ENCODE results near the gene ETNPPL.

Gene ETNPPL

GRCh38 chr4:108742451-108743420 lies 20.1 kb downstream of the ETNPPL start:
- Histone ChIP-seq H3K27me3 (ENCODE audit: insufficient read depth, insufficient read length) (no peaks in the 10 kb centered on the region), H3K9ac (ENCODE audit: insufficient read length, low read depth) (no peak overlapping the region), H3K4me3 (ENCODE audit: insufficient read length, low read depth) (no peak overlapping the region), H3K9me3 (ENCODE audit: insufficient read depth, low read length) (no peaks in the 10 kb centered on the region), H3K4me1 (ENCODE audit: insufficient read depth, insufficient read length) (no peaks in the 10 kb centered on the region), H3K36me3 (ENCODE audit: insufficient read depth, insufficient read length, low read length) (no peaks in the 10 kb centered on the region)
- TF ChIP-seq YY1 (IDR thresholded peaks at IDR 0.05; ENCODE audit: insufficient read depth, insufficient read length) (no peak), SUZ12 (IDR thresholded peaks at IDR 0.05; ENCODE audit: extremely low read depth, insufficient read depth, insufficient read length) (no peak), ZNF274 (IDR thresholded peaks at IDR 0.05; ENCODE audit: low read depth, low read length) (no peak)
- no peak for DNase-seq (ENCODE audit: low read depth, low spot score)

- H3K27me3 ChIP-seq (ENCODE audit: insufficient read depth, insufficient read length): no peaks in the 10 kb centered on the region
- H3K4me3 ChIP-seq (ENCODE audit: insufficient read length, low read depth): no peak overlapping the region
- TF ChIP-seq ZNF274 (IDR thresholded peaks at IDR 0.05; ENCODE audit: low read depth, low read length): no peak
- no peak for TF ChIP-seq YY1 (IDR thresholded peaks at IDR 0.05; ENCODE audit: insufficient read depth, insufficient read length)
- no peak for TF ChIP-seq SUZ12 (IDR thresholded peaks at IDR 0.05; ENCODE audit: extremely low read depth, insufficient read depth, insufficient read length)
- H3K4me1 ChIP-seq (ENCODE audit: insufficient read depth, insufficient read length): no peaks in the 10 kb centered on the region
- DNase-seq (ENCODE audit: low read depth, low spot score): no peak
- H3K9ac ChIP-seq (ENCODE audit: insufficient read length, low read depth): no peak overlapping the region
- no peaks in the 10 kb centered on the region for H3K9me3 ChIP-seq (ENCODE audit: insufficient read depth, low read length)
- H3K36me3 ChIP-seq (ENCODE audit: insufficient read depth, insufficient read length, low read length): no peaks in the 10 kb centered on the region
These were observed 24.7 kb downstream of the ETNPPL start for GRCh38 chr4:108738003-108738706.

GRCh38 chr4:108731006-108731405 lies 31.8 kb downstream of the ETNPPL start:
- no peaks in the 10 kb centered on the region for H3K36me3 ChIP-seq (ENCODE audit: insufficient read depth, insufficient read length, low read length)
- H3K4me3 ChIP-seq (ENCODE audit: insufficient read length, low read depth): no peak overlapping the region
- H3K4me1 ChIP-seq (ENCODE audit: insufficient read depth, insufficient read length): no peaks in the 10 kb centered on the region
- no peak for DNase-seq (ENCODE audit: low read depth, low spot score)
- H3K27me3 ChIP-seq (ENCODE audit: insufficient read depth, insufficient read length): no peaks in the 10 kb centered on the region
- no peak overlapping the region for H3K9ac ChIP-seq (ENCODE audit: insufficient read length, low read depth)
- TF ChIP-seq SUZ12 (IDR thresholded peaks at IDR 0.05; ENCODE audit: extremely low read depth, insufficient read depth, insufficient read length) (no peak), ZNF274 (IDR thresholded peaks at IDR 0.05; ENCODE audit: low read depth, low read length) (no peak), YY1 (IDR thresholded peaks at IDR 0.05; ENCODE audit: insufficient read depth, insufficient read length) (no peak)
- H3K9me3 ChIP-seq (ENCODE audit: insufficient read depth, low read length): peaks cover 15% of the 10 kb centered on the region

GRCh38 chr4:108730579-108730978 lies 32.3 kb downstream of the ETNPPL start:
- no peak for DNase-seq (ENCODE audit: low read depth, low spot score)
- H3K27me3 ChIP-seq (ENCODE audit: insufficient read depth, insufficient read length): no peaks in the 10 kb centered on the region
- peaks cover 18% of the 10 kb centered on the region for H3K9me3 ChIP-seq (ENCODE audit: insufficient read depth, low read length)
- no peak overlapping the region for H3K4me3 ChIP-seq (ENCODE audit: insufficient read length, low read depth)
- TF ChIP-seq YY1 (IDR thresholded peaks at IDR 0.05; ENCODE audit: insufficient read depth, insufficient read length) (no peak), ZNF274 (IDR thresholded peaks at IDR 0.05; ENCODE audit: low read depth, low read length) (no peak), SUZ12 (IDR thresholded peaks at IDR 0.05; ENCODE audit: extremely low read depth, insufficient read depth, insufficient read length) (no peak)
- H3K4me1 ChIP-seq (ENCODE audit: insufficient read depth, insufficient read length): no peaks in the 10 kb centered on the region
- no peak overlapping the region for H3K9ac ChIP-seq (ENCODE audit: insufficient read length, low read depth)
- H3K36me3 ChIP-seq (ENCODE audit: insufficient read depth, insufficient read length, low read length): no peaks in the 10 kb centered on the region

- DNase-seq (ENCODE audit: low read depth, low spot score): no peak
- H3K36me3 ChIP-seq (ENCODE audit: insufficient read depth, insufficient read length, low read length): no peaks in the 10 kb centered on the region
- TF ChIP-seq ZNF274 (IDR thresholded peaks at IDR 0.05; ENCODE audit: low read depth, low read length) (no peak), YY1 (IDR thresholded peaks at IDR 0.05; ENCODE audit: insufficient read depth, insufficient read length) (no peak), SUZ12 (IDR thresholded peaks at IDR 0.05; ENCODE audit: extremely low read depth, insufficient read depth, insufficient read length) (no peak)
These were observed 33.1 kb downstream of the ETNPPL start for GRCh38 chr4:108729731-108730130.

GRCh38 chr4:108725457-108725856 lies 37.4 kb downstream of the ETNPPL start:
- H3K4me3 ChIP-seq (ENCODE audit: insufficient read length, low read depth): no peak overlapping the region
- no peaks in the 10 kb centered on the region for H3K27me3 ChIP-seq (ENCODE audit: insufficient read depth, insufficient read length)
- no peaks in the 10 kb centered on the region for H3K4me1 ChIP-seq (ENCODE audit: insufficient read depth, insufficient read length)
- no peak overlapping the region for H3K9ac ChIP-seq (ENCODE audit: insufficient read length, low read depth)
- no peak for DNase-seq (ENCODE audit: low read depth, low spot score)
- peaks cover 36% of the 10 kb centered on the region for H3K9me3 ChIP-seq (ENCODE audit: insufficient read depth, low read length)
- TF ChIP-seq ZNF274 (IDR thresholded peaks at IDR 0.05; ENCODE audit: low read depth, low read length): no peak
- TF ChIP-seq SUZ12 (IDR thresholded peaks at IDR 0.05; ENCODE audit: extremely low read depth, insufficient read depth, insufficient read length): no peak
- H3K36me3 ChIP-seq (ENCODE audit: insufficient read depth, insufficient read length, low read length): no peaks in the 10 kb centered on the region

More at GRCh38 chr4:108729731-108730130, 33.1 kb downstream of the ETNPPL start:
- H3K9me3 ChIP-seq (ENCODE audit: insufficient read depth, low read length): peaks cover 26% of the 10 kb centered on the region
- no peak overlapping the region for H3K9ac ChIP-seq (ENCODE audit: insufficient read length, low read depth)
- H3K4me1 ChIP-seq (ENCODE audit: insufficient read depth, insufficient read length): no peaks in the 10 kb centered on the region
- no peak overlapping the region for H3K4me3 ChIP-seq (ENCODE audit: insufficient read length, low read depth)
- H3K27me3 ChIP-seq (ENCODE audit: insufficient read depth, insufficient read length): no peaks in the 10 kb centered on the region

GRCh38 chr4:108717386-108717785 lies 45.5 kb downstream of the ETNPPL start:
- no peaks in the 10 kb centered on the region for H3K27me3 ChIP-seq (ENCODE audit: insufficient read depth, insufficient read length)
- no peak overlapping the region for H3K9ac ChIP-seq (ENCODE audit: insufficient read length, low read depth)
- H3K36me3 ChIP-seq (ENCODE audit: insufficient read depth, insufficient read length, low read length): no peaks in the 10 kb centered on the region
- no peaks in the 10 kb centered on the region for H3K4me1 ChIP-seq (ENCODE audit: insufficient read depth, insufficient read length)
- no peaks in the 10 kb centered on the region for H3K9me3 ChIP-seq (ENCODE audit: insufficient read depth, low read length)
- H3K4me3 ChIP-seq (ENCODE audit: insufficient read length, low read depth): no peak overlapping the region
- no peak for DNase-seq (ENCODE audit: low read depth, low spot score)
- TF ChIP-seq ZNF274 (IDR thresholded peaks at IDR 0.05; ENCODE audit: low read depth, low read length) (no peak), YY1 (IDR thresholded peaks at IDR 0.05; ENCODE audit: insufficient read depth, insufficient read length) (no peak), SUZ12 (IDR thresholded peaks at IDR 0.05; ENCODE audit: extremely low read depth, insufficient read depth, insufficient read length) (no peak)
